ENCODE measurements around the gene EPHA1.

GRCh38 chr7:143395187-143396149 is 13.2 kb downstream of the EPHA1 start:
- TF ChIP-seq CTCF (IDR thresholded peaks at IDR 0.05), result peak in 1 of 7 experiments; percentile 7
- no peak for TF ChIP-seq POLR2A (IDR thresholded peaks at IDR 0.05)

All from body of pancreas (tissue), 4 donors.